ENCODE results near the gene POLR3E. TPM values are rescaled to one million over a fixed set of nuclear protein-coding genes. Genes with fewer than 3 reads are reported as not detected.
A peak's percentile ranks its signal among the peaks of the same experiment; 100 is the strongest.

The POLR3E gene, protein sequence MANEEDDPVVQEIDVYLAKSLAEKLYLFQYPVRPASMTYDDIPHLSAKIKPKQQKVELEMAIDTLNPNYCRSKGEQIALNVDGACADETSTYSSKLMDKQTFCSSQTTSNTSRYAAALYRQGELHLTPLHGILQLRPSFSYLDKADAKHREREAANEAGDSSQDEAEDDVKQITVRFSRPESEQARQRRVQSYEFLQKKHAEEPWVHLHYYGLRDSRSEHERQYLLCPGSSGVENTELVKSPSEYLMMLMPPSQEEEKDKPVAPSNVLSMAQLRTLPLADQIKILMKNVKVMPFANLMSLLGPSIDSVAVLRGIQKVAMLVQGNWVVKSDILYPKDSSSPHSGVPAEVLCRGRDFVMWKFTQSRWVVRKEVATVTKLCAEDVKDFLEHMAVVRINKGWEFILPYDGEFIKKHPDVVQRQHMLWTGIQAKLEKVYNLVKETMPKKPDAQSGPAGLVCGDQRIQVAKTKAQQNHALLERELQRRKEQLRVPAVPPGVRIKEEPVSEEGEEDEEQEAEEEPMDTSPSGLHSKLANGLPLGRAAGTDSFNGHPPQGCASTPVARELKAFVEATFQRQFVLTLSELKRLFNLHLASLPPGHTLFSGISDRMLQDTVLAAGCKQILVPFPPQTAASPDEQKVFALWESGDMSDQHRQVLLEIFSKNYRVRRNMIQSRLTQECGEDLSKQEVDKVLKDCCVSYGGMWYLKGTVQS
- total RNA-seq (2014; rRNA removed; shearing (Covaris generic)) = 23.2 and 29.2 TPM in 2 replicates

- DNase-seq (ENCODE audit: low spot score) = peak; percentile 96
Measured at GRCh38 chr16:22297114-22297870, at the start of gene POLR3E. Gene POLR3E (plus strand): TSS chr16:22297409. CDS start chr16:22302969, 5,560 bp downstream.

GRCh38 chr16:22250522-22250921 lies 46.7 kb upstream of the POLR3E start:
- DNase-seq (ENCODE audit: low spot score) = no peak

DNA sequence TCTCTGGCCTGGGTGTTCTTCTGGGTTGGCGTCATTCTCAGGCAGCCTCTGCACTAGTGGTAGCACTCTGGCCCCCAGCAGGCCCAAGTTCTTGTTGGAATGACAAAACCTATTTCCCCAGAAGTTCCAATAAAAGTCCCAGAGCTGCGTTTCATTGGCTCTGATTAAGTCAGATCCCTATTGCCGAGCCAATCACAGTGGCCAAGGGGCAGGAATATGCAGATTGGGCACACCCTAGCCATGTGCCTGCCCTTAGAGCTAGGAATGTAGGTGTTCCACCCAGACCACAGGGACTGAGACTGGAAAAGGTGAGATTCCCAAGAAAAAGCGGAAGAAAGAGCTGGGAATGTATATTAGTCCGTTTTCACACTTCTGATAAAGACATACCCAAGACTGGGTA lies 44.9 kb upstream of the POLR3E start:
- no peak for DNase-seq (ENCODE audit: low spot score)

DNA sequence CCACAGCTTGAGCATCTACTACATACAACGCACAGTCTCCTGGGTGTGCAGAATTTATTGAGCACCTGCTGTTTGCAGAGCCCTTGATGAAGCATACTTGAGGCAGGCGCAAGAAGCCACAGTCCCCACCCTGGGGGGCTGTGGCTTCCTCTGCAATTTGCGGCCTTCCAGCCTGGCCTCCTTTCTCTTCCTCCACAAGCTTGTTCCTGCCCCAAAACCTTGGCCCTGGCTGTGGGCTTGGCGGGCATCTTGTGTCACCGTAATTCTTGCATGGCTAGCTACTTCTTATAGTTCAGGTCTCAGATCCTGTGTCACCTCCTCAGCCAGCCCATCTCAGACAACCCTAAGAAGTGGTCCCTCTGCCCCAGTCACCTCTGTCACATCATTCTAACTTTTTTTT lies 43.9 kb upstream of the POLR3E start:
- no peak for DNase-seq (ENCODE audit: low spot score)

GRCh38 chr16:22255335-22255734 lies 41.9 kb upstream of the POLR3E start:
- DNase-seq (ENCODE audit: low spot score) = no peak

GRCh38 chr16:22257440-22257839 lies 39.8 kb upstream of the POLR3E start:
- no peak for DNase-seq (ENCODE audit: low spot score)

DNA sequence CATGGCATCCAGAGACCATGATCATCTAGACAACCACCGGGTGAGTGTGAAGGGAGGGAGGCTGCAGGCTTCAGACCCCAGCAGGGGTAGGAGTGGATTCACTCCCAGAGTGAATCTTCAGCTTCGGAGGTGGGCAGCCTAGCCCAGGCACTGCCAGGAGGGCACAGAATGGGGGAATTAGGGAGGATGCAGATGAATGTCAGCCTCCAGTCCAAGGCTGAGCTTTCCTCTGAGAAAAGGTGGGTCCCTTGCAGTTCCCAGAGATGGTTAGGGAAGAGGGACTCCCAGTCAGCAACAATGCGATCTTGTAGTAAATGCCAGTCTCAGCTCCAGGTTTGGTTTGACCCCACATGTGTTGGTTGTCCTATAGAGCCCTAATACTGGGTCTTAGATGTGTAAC lies 36.7 kb upstream of the POLR3E start:
- DNase-seq (ENCODE audit: low spot score) = no peak

- DNase-seq (ENCODE audit: low spot score) = no peak
Measured at GRCh38 chr16:22262460-22262859, 34.7 kb upstream of the POLR3E start.

- no peak for DNase-seq (ENCODE audit: low spot score)
Measured at GRCh38 chr16:22264786-22265185, 32.4 kb upstream of the POLR3E start.

DNA sequence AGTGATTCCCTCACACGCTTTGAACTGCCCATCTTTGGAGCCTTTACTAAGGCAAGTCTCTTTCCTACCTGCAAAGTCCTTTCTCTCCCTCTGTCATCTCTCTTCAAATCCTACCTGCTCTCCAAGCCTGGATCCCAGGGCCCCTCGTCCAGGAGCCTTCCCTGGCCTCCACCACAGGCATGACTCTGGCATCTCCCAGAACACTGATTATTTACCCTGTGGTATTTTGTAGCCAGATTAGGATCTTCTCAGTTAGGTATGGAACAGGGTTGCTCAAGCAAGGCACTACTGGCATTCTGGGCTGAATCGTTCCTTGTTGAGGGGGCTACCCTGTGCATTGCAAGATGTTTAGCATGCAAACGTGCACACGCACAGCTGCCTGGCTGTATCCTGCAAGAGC lies 31.9 kb upstream of the POLR3E start:
- no peak for DNase-seq (ENCODE audit: low spot score)

DNA sequence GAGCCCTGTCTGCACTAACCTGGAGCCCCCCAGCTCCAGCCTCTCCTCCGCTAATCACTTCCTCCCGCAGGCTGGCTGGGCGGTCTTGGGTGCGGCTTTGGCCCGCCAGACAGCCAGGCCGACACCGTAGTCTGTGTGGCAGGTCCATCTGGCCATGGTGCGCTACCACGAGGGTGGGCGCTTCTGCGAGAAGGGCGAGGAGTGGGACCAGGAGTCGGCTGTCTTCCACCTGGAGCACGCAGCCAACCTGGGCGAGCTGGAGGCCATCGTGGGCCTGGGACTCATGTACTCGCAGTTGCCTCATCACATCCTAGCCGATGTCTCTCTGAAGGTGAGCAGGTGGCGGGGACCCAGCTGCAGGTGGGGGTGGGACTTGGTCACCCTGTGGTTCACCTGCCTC lies 30.7 kb upstream of the POLR3E start:
- no peak for DNase-seq (ENCODE audit: low spot score)

DNA sequence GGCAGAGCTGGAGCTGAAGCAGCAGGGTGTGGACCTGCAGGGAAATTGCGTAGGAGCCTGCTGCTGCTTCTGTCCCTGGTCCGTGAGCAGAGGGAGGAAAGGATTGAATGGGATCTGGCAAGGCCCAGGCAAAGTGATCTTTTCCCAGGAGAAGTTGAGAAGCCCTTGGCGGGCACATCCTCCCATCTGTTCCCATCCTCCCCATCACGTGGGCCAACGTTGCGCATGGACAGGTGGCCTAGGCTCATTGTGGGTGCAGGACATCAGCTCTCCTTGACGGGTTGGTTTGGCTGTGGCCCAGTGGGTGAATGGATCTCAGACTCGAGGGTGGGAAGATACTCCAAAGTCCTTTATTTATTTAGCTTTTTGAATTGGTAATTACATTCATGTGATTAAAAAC lies 29.4 kb upstream of the POLR3E start:
- DNase-seq (ENCODE audit: low spot score) = no peak

- DNase-seq (ENCODE audit: low spot score) = no peak
Measured at GRCh38 chr16:22270525-22270924, 26.7 kb upstream of the POLR3E start.

GRCh38 chr16:22272870-22273650 lies 24.1 kb upstream of the POLR3E start:
- DNase-seq (ENCODE audit: low spot score) = no peak

GRCh38 chr16:22274916-22275315 lies 22.3 kb upstream of the POLR3E start:
- no peak for DNase-seq (ENCODE audit: low spot score)

DNA sequence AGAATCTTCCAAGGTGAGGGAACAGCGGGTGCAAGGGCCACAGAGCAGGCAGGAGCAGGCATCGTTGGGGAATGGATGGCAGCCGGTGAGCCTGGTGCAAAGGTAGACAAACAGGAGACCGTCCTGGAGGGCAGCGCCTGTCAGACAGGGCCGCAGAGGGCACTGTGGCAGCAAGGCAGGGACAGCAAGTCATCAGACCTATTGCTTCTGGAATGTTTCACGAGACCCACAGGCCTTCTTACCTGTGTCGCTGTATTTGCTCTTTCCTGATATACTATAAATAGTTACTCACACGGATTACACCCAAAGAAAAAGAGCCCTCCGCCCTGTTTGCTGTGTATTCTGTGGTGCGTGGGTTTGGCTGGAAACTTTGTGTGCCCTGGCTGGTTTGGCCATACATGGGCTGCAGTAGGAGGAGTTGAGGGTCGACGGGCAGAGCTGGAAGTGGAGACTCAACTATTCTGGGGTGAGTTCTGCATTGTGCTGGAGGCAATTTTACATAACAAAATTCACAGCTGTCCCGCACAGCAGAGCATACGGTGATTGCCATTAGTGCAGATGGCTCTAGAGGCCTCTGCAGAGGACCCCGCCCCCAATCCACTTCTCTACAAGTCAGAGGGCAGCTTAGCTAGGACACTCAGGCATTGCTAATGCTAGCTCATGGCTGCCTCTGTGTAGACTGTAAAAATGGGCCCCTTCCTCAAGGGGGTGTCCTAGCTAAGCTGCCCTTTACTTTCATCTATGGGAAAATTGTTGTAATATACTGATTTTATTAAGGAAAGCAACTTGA lies 18.6 kb upstream of the POLR3E start:
- no peak for DNase-seq (ENCODE audit: low spot score)

DNA sequence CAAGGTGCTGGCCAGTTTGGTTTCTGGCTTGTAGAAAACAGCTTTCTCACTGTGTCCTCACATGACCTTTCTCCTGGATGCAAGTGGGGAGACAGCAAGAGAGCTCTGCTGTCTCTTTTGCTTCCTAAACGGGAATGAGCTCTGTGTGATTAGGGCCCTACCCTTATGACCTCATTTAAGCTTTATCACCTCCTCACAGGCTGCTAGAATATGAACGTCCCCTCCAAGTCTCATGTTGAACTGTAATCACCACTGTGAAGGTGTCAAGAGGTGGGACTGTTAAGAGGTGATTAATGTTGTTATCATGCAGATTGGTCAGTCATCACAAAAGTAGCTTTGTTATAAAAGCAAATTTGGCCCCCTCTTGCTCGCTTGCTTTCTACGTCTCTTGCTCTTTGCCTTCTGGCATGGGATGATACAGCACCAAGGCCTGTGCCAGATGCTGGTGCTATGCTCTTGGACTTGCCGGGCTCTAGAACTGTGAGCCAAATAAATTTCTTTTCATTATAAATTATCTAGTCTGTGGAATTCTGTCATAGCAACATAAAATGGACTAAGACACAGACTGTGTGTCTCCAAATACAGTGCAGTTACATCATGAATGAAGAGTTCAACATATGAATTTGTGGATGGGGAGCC lies 14.8 kb upstream of the POLR3E start:
- no peak for DNase-seq (ENCODE audit: low spot score)

- DNase-seq (ENCODE audit: low spot score) = no peak
Measured at GRCh38 chr16:22284637-22285036, 12.6 kb upstream of the POLR3E start.

DNA sequence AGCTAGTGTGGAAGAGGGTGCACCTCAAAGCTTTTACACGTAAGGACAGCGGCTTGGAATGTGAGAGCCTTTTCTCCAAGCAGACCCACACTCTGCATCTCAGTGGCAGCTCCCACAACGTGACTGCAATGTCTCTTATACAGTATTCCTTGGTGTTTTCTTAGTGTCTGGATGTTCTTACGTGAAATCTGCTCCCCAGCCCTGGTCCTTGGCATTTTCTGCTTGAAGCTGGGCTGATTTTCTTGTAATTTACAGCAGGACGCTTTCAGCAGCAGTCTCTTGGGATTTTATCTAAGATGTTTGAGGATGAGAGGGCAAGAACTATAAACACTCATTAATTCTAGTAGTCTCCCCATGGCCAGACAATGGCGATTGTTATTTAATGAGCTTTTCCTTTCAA lies 12.1 kb upstream of the POLR3E start:
- no peak for DNase-seq (ENCODE audit: low spot score)

DNA sequence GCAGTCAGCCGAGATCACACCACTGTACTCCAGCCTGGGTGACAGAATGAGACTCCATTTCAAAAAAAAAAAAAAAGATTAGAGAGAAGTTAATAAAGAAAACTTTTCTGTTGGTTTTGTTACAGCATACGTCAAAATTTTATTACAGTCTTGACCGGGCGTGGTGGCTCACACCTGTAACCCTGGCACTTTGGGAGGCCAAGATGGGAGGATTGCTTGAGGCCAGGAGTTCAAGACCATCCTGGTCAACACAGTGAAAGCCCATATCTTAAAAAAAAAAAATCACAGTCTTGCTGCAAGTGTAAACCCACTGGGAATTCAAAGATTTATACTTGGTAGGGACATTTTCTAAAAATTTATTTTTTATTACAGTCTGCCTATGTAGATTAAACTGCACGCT lies 6.2 kb upstream of the POLR3E start:
- no peak for DNase-seq (ENCODE audit: low spot score)

All from H4 (cell line).